ENCODE results near the gene METTL25. TPM values are rescaled to one million over a fixed set of nuclear protein-coding genes. Genes with fewer than 3 reads are reported as not detected.

METTL25 gene
- total RNA-seq, 4 donors from 2014 or later = 15.2 to 29.9 (median 22.0) TPM

- TF ChIP-seq POLR2A (IDR thresholded peaks at IDR 0.05; ENCODE audit: low read depth) (no peak), EP300 (IDR thresholded peaks at IDR 0.05) (no peak), POLR2AphosphoS5 (IDR thresholded peaks at IDR 0.05) (no peak)
- TF ChIP-seq, protein P1, sequence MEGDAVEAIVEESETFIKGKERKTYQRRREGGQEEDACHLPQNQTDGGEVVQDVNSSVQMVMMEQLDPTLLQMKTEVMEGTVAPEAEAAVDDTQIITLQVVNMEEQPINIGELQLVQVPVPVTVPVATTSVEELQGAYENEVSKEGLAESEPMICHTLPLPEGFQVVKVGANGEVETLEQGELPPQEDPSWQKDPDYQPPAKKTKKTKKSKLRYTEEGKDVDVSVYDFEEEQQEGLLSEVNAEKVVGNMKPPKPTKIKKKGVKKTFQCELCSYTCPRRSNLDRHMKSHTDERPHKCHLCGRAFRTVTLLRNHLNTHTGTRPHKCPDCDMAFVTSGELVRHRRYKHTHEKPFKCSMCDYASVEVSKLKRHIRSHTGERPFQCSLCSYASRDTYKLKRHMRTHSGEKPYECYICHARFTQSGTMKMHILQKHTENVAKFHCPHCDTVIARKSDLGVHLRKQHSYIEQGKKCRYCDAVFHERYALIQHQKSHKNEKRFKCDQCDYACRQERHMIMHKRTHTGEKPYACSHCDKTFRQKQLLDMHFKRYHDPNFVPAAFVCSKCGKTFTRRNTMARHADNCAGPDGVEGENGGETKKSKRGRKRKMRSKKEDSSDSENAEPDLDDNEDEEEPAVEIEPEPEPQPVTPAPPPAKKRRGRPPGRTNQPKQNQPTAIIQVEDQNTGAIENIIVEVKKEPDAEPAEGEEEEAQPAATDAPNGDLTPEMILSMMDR (IDR thresholded peaks at IDR 0.05) = no peak
- Histone ChIP-seq H3K4me1 (peaks cover 0 to 14% (median 5%) of the 10 kb centered on the region in 4 donors), H3K27me3 (no peaks in the 10 kb centered on the region), H3K9me3 (no peaks in the 10 kb centered on the region), H3K36me3 (no peaks in the 10 kb centered on the region), H3K4me3 (no peak overlapping the region), H3K27ac (replicated peaks in 1 of 4) (no peak overlapping the region)
- 97% methylated on average over 2 of the region's 2 CpGs for WGBS
- intact Hi-C loops (cut with DNase I) = no loop called here
- DNase-seq (ENCODE audit: extremely low spot score) = no peak
Observed at GRCh38 chr12:82525616-82526015, 167.3 kb downstream of the METTL25 start.

GRCh38 chr12:82527165-82527780 lies 168.9 kb downstream of the METTL25 start:
- no peak for DNase-seq (ENCODE audit: extremely low spot score)
- Histone ChIP-seq H3K36me3 (no peaks in the 10 kb centered on the region), H3K27me3 (no peaks in the 10 kb centered on the region), H3K9me3 (no peaks in the 10 kb centered on the region), H3K4me3 (no peak overlapping the region), H3K4me1 (peaks cover 0 to 14% (median 5%) of the 10 kb centered on the region in 4 donors), H3K27ac (replicated peaks in 1 of 4) (no peak overlapping the region)
- intact Hi-C loops (cut with DNase I) = no loop called here
- TF ChIP-seq EP300 (IDR thresholded peaks at IDR 0.05) (no peak), POLR2A (IDR thresholded peaks at IDR 0.05; ENCODE audit: low read depth) (no peak)
- TF ChIP-seq, protein P1 (IDR thresholded peaks at IDR 0.05) = peak; percentile 43 to 81 (median 68)
- WGBS = 10% methylated on average over 5 of the region's 5 CpGs

Other genes starting within 250 kb of the METTL25 start
- gene CCDC59, start 142 bp upstream of the METTL25 start, total RNA-seq = 10 to 100 TPM; 29.5 to 72.4 (median 46.9) TPM